ENCODE results near the gene RPLP2.

The RPLP2 gene

GRCh38 chr11:854601-855329 lies 45.0 kb downstream of the RPLP2 start:
- DNase-seq: no peak

GRCh38 chr11:855330-855674 lies 45.5 kb downstream of the RPLP2 start:
- DNase-seq: no peak

- no peak for DNase-seq
Observed at GRCh38 chr11:855796-856195, 46.0 kb downstream of the RPLP2 start.

- DNase-seq: no peak
Observed at GRCh38 chr11:856397-856796, 46.6 kb downstream of the RPLP2 start.

GRCh38 chr11:858053-858761 lies 48.4 kb downstream of the RPLP2 start:
- no peak for DNase-seq

GRCh38 chr11:858762-859339 lies 49.1 kb downstream of the RPLP2 start:
- no peak for DNase-seq

GRCh38 chr11:859394-860131 lies 49.8 kb downstream of the RPLP2 start:
- peak; percentile 92 for DNase-seq

- DNase-seq: no peak
Observed at GRCh38 chr11:860234-861104, 50.7 kb downstream of the RPLP2 start.

- DNase-seq: no peak
Observed at GRCh38 chr11:861105-861479, 51.3 kb downstream of the RPLP2 start.

- DNase-seq: peak; percentile 86
Observed at GRCh38 chr11:862081-862661, 52.4 kb downstream of the RPLP2 start.
